Astrocyte of the spinal cord (primary cell): ENCODE measurements around the gene SLC2A10.

Source experiments
- DNase-seq: peaks from one replicate; pipeline ENCODE4 v3.0.0; 2011; ENCODE audit warnings: low read depth, low spot score
- H3K4me3 ChIP-seq: 2 replicates; pipeline ENCODE4 v1.5.1; 2011; ENCODE audit warnings: low read depth, mild to moderate bottlenecking, low read length, moderate library complexity
- in situ Hi-C: cut with HindIII; loops from 2 replicates; pipeline ENCODE4 v1.10.0; 2017; ENCODE audit warnings: low sequenced_read_pairs
- TF ChIP-seq, protein P1 (sequence below): IDR thresholded peaks from 2 replicates; pipeline ENCODE4 v1.5.1; 2012; ENCODE audit warnings: low read depth, mild to moderate bottlenecking, low read length, inconsistent platforms

Gene SLC2A10

DNA sequence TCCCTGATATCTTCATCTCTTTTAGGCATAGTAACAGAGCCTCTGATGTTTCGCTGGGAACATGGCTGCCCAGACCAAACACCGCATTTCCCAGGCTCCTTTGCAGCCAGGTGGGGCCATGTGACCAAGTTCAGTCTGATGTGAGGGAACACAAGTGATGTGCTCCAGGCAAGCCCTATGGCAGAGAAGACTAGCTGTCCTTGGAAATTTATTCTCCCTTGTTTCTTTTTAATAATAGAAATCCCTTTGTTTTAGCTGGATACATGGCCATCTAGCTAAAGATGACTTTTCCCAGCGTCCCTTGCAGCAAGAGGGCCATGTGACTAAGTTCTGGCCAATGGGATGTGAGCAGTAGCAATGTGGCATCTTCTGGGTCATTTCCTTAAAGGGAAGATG, 30.8 kb downstream of the SLC2A10 start:
- DNase-seq: no peak
- in situ Hi-C loops: no loop called here
- TF ChIP-seq, protein P1, sequence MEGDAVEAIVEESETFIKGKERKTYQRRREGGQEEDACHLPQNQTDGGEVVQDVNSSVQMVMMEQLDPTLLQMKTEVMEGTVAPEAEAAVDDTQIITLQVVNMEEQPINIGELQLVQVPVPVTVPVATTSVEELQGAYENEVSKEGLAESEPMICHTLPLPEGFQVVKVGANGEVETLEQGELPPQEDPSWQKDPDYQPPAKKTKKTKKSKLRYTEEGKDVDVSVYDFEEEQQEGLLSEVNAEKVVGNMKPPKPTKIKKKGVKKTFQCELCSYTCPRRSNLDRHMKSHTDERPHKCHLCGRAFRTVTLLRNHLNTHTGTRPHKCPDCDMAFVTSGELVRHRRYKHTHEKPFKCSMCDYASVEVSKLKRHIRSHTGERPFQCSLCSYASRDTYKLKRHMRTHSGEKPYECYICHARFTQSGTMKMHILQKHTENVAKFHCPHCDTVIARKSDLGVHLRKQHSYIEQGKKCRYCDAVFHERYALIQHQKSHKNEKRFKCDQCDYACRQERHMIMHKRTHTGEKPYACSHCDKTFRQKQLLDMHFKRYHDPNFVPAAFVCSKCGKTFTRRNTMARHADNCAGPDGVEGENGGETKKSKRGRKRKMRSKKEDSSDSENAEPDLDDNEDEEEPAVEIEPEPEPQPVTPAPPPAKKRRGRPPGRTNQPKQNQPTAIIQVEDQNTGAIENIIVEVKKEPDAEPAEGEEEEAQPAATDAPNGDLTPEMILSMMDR: no peak
- H3K4me3 ChIP-seq: no peak overlapping the region

- TF ChIP-seq, protein P1: no peak
- in situ Hi-C loops: no loop called here
- no peak overlapping the region for H3K4me3 ChIP-seq
- no peak for DNase-seq
These were observed 32.6 kb downstream of the SLC2A10 start for GRCh38 chr20:46741924-46742668.

GRCh38 chr20:46742669-46743045, 33.2 kb downstream of the SLC2A10 start:
- no peak for DNase-seq
- in situ Hi-C loops: no loop called here
- H3K4me3 ChIP-seq: no peak overlapping the region
- TF ChIP-seq, protein P1: no peak

DNA sequence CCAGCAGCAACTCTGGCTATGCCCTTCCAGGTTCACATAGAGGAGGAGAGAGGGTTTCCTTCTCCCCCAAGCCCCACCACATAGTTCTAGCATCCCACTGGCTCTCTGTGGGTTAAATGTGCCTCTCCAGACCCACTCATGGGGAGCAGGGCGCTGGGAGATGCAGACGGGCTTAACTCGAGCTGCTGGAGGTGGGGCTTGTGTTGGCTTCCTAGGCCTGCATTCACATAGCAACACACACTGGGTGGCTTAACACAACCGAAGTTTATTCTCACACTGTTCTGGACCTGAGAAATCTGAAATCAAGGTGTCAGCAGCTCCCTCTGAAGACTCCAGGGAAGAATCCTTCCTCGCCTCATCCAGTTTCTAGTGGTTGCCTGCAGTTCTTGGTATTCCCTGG, 33.6 kb downstream of the SLC2A10 start:
- TF ChIP-seq, protein P1: no peak
- H3K4me3 ChIP-seq: no peak overlapping the region
- DNase-seq: no peak
- in situ Hi-C loops: no loop called here

DNA sequence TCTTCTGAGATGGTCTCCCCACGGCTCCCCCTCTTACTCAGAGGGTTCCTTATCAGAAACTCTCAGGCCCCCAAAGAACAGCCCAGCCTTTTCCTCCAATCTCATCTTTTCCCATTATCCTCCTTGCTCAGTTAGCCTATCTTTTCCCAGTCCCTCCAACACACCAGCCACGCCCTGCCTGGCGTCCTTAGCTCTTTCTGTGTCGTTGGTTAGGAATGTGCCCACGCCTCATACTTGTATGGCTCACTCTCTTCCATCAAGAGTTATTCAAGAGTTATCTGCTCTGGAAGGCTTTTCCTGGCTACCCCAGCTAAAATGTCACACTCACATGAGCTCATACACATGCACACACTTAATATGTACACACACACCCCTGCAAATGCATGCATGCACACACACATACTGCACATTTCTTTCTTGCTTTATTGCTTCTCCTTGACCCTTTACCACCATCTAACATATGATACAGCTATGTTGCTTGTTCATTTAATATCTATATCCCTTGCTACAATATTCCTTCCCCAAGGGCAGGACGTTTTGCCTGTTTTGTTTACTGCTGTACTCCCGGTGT, 37.6 kb downstream of the SLC2A10 start:
- in situ Hi-C loops: no loop called here
- DNase-seq: no peak
- H3K4me3 ChIP-seq: no peak overlapping the region
- TF ChIP-seq, protein P1: no peak

DNA sequence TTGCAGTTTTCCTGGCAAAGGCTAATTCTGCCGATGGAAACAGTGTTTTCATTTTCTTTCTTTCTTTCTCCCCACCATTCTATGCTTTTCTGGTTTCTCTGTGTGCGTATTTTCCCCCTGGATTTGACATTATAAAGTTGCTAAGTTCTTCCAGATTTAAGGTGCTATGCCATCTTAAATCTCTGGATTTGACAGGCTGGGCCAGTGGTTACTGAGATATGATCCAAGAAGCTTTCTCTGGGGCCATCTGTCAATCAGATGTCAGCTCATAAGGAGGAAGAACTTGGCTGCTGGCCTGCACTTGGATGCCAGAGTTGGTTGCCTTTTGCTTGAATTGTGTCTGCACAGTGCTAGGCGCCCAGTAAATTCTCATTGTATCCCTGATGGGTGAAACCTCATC, 39.7 kb downstream of the SLC2A10 start:
- TF ChIP-seq, protein P1: no peak
- in situ Hi-C loops: no loop called here
- no peak overlapping the region for H3K4me3 ChIP-seq
- no peak for DNase-seq
